Transverse colon (tissue), 4 donors: Measurements from ENCODE around the gene HDLBP. TPM values are rescaled to one million over a fixed set of nuclear protein-coding genes. Genes with fewer than 3 reads are reported as not detected.
"Not testable (repeated sequence)": the region's sequence is repeated elsewhere in the genome, so short reads cannot be mapped to it uniquely, and the experiment has no call there.

ENCODE experiments used
- DNase-seq: peaks from one replicate; pipeline ENCODE4 v3.0.0-alpha.2; 2019
- H3K27ac ChIP-seq, 4 donors: fragments of 200-600 bp; sonication (generic); 2 replicates each; pipeline ENCODE4 v1.5.1; 2016 to 2018; ENCODE audit warnings: inconsistent platforms in 4 of 4
- H3K27me3 ChIP-seq: fragments of 200-600 bp; sonication (generic); 2 replicates; pipeline ENCODE4 v1.5.1; 2017; ENCODE audit warnings: inconsistent platforms
- H3K36me3 ChIP-seq, 4 donors: fragments of 200-600 bp; sonication (generic); 2 replicates each; pipeline ENCODE4 v1.5.1; 2017 to 2019; ENCODE audit warnings: inconsistent platforms in 4 of 4
- H3K4me1 ChIP-seq, 4 donors: fragments of 200-600 bp; sonication (generic); 2 replicates each; pipeline ENCODE4 v1.5.1; 2017 to 2020; ENCODE audit warnings: inconsistent platforms in 4 of 4
- H3K4me3 ChIP-seq, 4 donors: fragments of 200-600 bp; sonication (generic); 1 replicate in 1 of 4; 2 replicates in 3 of 4; pipeline versions ENCODE4 v1.5.1 to v1.6.1; 2017 to 2019; ENCODE audit warnings: inconsistent platforms in 4 of 4
- H3K9me3 ChIP-seq, 2 donors: fragments of 200-600 bp; sonication (generic); 2 replicates each; pipeline ENCODE4 v1.5.1; 2017 to 2019; ENCODE audit warnings: inconsistent platforms in 2 of 2
- CTCF ChIP-seq, 5 experiments: fragments of 200-600 bp in 3 of 5; fragments of 450-650 bp in 2 of 5; sonication (generic) in 3 of 5; IDR thresholded peaks; 1 replicate in 2 of 5; 2 replicates in 3 of 5; pipeline ENCODE4 v1.5.1; 2016 to 2017; ENCODE audit warnings: antibody characterized with exemption in 5 of 5, inconsistent platforms in 3 of 5, mild to moderate bottlenecking in 2 of 5, moderate library complexity in 1 of 5
- EP300 ChIP-seq: sonication (generic); formaldehyde crosslinking; IDR thresholded peaks from one replicate; pipeline ENCODE4 v1.6.1; 2017; ENCODE audit warnings: antibody characterized with exemption, low read depth
- POLR2A ChIP-seq: fragments of 450-650 bp; IDR thresholded peaks from one replicate; pipeline ENCODE4 v1.6.1; 2016; ENCODE audit warnings: antibody characterized with exemption, mild to moderate bottlenecking, moderate library complexity
- POLR2AphosphoS5 ChIP-seq, 3 donors: sonication (generic); formaldehyde crosslinking; IDR thresholded peaks; one replicate each; pipeline ENCODE4 v1.6.1; 2016; ENCODE audit warnings: antibody characterized with exemption in 3 of 3
- WGBS, 2 donors: methylation state at CpG; one replicate each; pipeline ENCODE4 v1.1.5; 2018; ENCODE audit warnings: low coverage in 1 of 2; 5-methylcytosine and 5-hydroxymethylcytosine counted together
- in situ Hi-C, 4 donors: fragments of 200-750 bp; cut with MboI; loops; one replicate each; pipeline versions ENCODE4 v1.15.0 to v1.15.1; 2017; ENCODE audit warnings: low sequenced_read_pairs in 3 of 4, low pct_ligation_motif_present in 1 of 4, low pct_unique_long_range_greater_than_20kb in 1 of 4
- intact Hi-C: fragments of 100-400 bp; cut with DNase I; formaldehyde crosslinking; loops from one replicate; pipeline ENCODE4 v1.15.1; 2023; ENCODE audit warnings: low total_unique reads
- total RNA-seq, 4 donors: library from RNA; depleted of rRNA; stranded (reverse); fragments of >200 nt; gene quantifications; one replicate each; pipeline ENCODE4 v1.1.0, GENCODE V29; 2016

The HDLBP gene
- total RNA-seq, 4 donors from 2014 or later = 168 to 1,885 (median 314) TPM

GRCh38 chr2:241282555-241282954 is 32.9 kb downstream of the HDLBP start:
- Histone ChIP-seq H3K4me1 (peaks cover 0 to 6% (median 0%) of the 10 kb centered on the region in 4 donors), H3K9me3 (no peaks in the 10 kb centered on the region), H3K4me3 (no peak overlapping the region), H3K27ac (no peak overlapping the region), H3K36me3 (no peaks in the 10 kb centered on the region), H3K27me3 (no peaks in the 10 kb centered on the region)
- intact Hi-C loops (no loop called here), in situ Hi-C loops (no loop called here)
- DNase-seq = no peak
- WGBS, 2 donors = 66 to 71% methylated on average over 5 of the region's 5 CpGs
- TF ChIP-seq EP300 = no peak
- TF ChIP-seq CTCF (IDR thresholded peaks at IDR 0.05) = no peak
- TF ChIP-seq POLR2A = no peak
- no peak for TF ChIP-seq POLR2AphosphoS5 (IDR thresholded peaks at IDR 0.05)

GRCh38 chr2:241280291-241280690 is 35.2 kb downstream of the HDLBP start:
- Histone ChIP-seq H3K27me3 (no peaks in the 10 kb centered on the region), H3K27ac (peak overlapping the region in 1 of 4 donors; percentile 41), H3K36me3 (no peaks in the 10 kb centered on the region), H3K4me3 (no peak overlapping the region), H3K9me3 (no peaks in the 10 kb centered on the region), H3K4me1 (peaks cover 0 to 5% (median 0%) of the 10 kb centered on the region in 4 donors)
- intact Hi-C loops (no loop called here), in situ Hi-C loops (no loop called here)
- WGBS, 2 donors = 81 to 96% methylated on average over 4 of the region's 4 CpGs
- no peak for DNase-seq
- no peak for TF ChIP-seq POLR2AphosphoS5 (IDR thresholded peaks at IDR 0.05)
- no peak for TF ChIP-seq POLR2A
- TF ChIP-seq EP300 = no peak
- TF ChIP-seq CTCF (IDR thresholded peaks at IDR 0.05) = no peak

- no peaks in the 10 kb centered on the region for H3K9me3 ChIP-seq
- H3K36me3 ChIP-seq = no peaks in the 10 kb centered on the region
- peaks cover 0 to under 1% (median 0%) of the 10 kb centered on the region in 4 donors for H3K4me1 ChIP-seq
- H3K4me3 ChIP-seq = no peak overlapping the region
- peak overlapping the region in 1 of 4 donors; percentile 4 for H3K27ac ChIP-seq
- no peak for DNase-seq
- H3K27me3 ChIP-seq = no peaks in the 10 kb centered on the region
- in situ Hi-C loops = no loop called here
- intact Hi-C loops = no loop called here
- TF ChIP-seq POLR2AphosphoS5 (IDR thresholded peaks at IDR 0.05) (no peak), POLR2A (no peak), CTCF (IDR thresholded peaks at IDR 0.05) (no peak)
- 93 to 100% methylated on average over 1 to 3 of the region's 3 CpGs for WGBS, 2 donors
Observed at GRCh38 chr2:241279828-241280227, 35.6 kb downstream of the HDLBP start.

GRCh38 chr2:241279413-241279812 is 36.1 kb downstream of the HDLBP start:
- Histone ChIP-seq H3K4me3 (no peak overlapping the region), H3K4me1 (no peaks in the 10 kb centered on the region), H3K36me3 (no peaks in the 10 kb centered on the region), H3K27ac (peak overlapping the region in 1 of 4 donors; percentile 4), H3K9me3 (no peaks in the 10 kb centered on the region), H3K27me3 (no peaks in the 10 kb centered on the region)
- intact Hi-C loops (no loop called here), in situ Hi-C loops (no loop called here)
- DNase-seq = no peak
- WGBS, 2 donors = 73 to 97% methylated on average over 3 to 8 of the region's 8 CpGs
- TF ChIP-seq CTCF (IDR thresholded peaks at IDR 0.05) (no peak), EP300 (no peak), POLR2A (no peak), POLR2AphosphoS5 (IDR thresholded peaks at IDR 0.05) (no peak)

GRCh38 chr2:241278306-241278705 is 37.2 kb downstream of the HDLBP start:
- H3K4me3 ChIP-seq, H3K4me1 ChIP-seq, in situ Hi-C loops, DNase-seq, H3K36me3 ChIP-seq, intact Hi-C loops, H3K27me3 ChIP-seq, H3K9me3 ChIP-seq, H3K27ac ChIP-seq: not testable (repeated sequence)
- WGBS, 2 donors = 97 to 98% methylated on average over 5 to 7 of the region's 7 CpGs
